Transverse colon (tissue), 3 donors: ENCODE results near the gene ZNF804B.

Experiments used
- CTCF ChIP-seq, 5 experiments: fragments of 200-600 bp in 3 of 5; fragments of 450-650 bp in 2 of 5; sonication (generic) in 3 of 5; IDR thresholded peaks; 1 replicate in 2 of 5; 2 replicates in 3 of 5; pipeline ENCODE4 v1.5.1; 2016 to 2017; ENCODE audit warnings: antibody characterized with exemption in 5 of 5, inconsistent platforms in 3 of 5, mild to moderate bottlenecking in 2 of 5, moderate library complexity in 1 of 5
- EP300 ChIP-seq: sonication (generic); formaldehyde crosslinking; IDR thresholded peaks from one replicate; pipeline ENCODE4 v1.6.1; 2017; ENCODE audit warnings: antibody characterized with exemption, low read depth

GRCh38 chr7:88759230-88760135 lies at the start of gene ZNF804B:
- no peak for TF ChIP-seq CTCF (IDR thresholded peaks at IDR 0.05)
- no peak for TF ChIP-seq EP300
